Rectal smooth muscle tissue (tissue), 1 donor: ENCODE results near the gene PPHLN1.
"Not testable (repeated sequence)": the region's sequence is repeated elsewhere in the genome, so short reads cannot be mapped to it uniquely, and the experiment has no call there.

ENCODE experiments used
- H3K27ac ChIP-seq: one replicate; pipeline ENCODE4 v1.7.0; 2013; ENCODE audit warnings: low read depth, low read length, inconsistent platforms
- H3K27me3 ChIP-seq: one replicate; pipeline ENCODE4 v1.7.0; 2013; ENCODE audit warnings: low read length; ENCODE audit not compliant: control insufficient read depth, insufficient read depth
- H3K36me3 ChIP-seq: one replicate; pipeline ENCODE4 v1.7.0; 2013; ENCODE audit warnings: low read length; ENCODE audit not compliant: control insufficient read depth, insufficient read depth
- H3K4me1 ChIP-seq: one replicate; pipeline ENCODE4 v1.7.0; 2013; ENCODE audit warnings: low read length; ENCODE audit not compliant: control insufficient read depth, insufficient read depth
- H3K4me3 ChIP-seq: one replicate; pipeline ENCODE4 v1.7.0; 2013; ENCODE audit warnings: low read length
- H3K9ac ChIP-seq: one replicate; pipeline ENCODE4 v1.7.0; 2013; ENCODE audit warnings: low read length

PPHLN1 gene

DNA sequence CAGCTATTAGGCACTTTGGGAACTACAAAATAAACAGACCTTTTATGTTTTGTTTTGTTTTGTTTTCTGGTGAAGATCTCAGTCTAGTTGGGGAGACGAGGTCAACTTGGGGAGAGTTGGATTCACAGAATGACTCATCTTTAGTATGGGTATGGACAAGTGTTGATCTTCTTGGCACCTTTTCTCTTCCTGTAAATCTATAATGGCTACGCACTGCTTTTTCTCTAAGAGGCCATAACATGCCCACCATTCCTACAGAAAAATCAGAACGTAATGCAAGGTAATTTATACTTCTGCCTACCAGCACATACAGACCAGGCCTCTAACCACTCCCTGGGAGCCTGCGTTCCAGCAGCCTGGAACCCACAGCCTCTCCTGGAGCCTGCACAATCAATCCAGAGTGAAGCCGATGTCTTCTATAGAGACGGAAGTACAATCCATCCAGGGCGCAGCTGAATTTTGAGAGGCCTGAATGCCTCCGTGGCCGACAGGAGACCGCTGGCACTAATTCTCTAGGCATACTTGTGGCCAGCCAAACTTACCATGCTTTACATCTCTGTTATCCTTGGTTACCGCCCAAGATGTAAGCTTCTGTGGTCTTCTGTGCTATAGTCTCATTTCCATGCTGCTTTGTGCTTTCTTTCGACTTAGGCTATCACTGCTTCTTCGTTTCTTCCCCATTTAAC, 717 bp downstream of the PPHLN1 start:
- Histone ChIP-seq H3K9ac (no peak overlapping the region), H3K36me3 (no peaks in the 10 kb centered on the region), H3K4me1 (peaks cover 8% of the 10 kb centered on the region), H3K4me3 (peak overlapping the region; percentile 82), H3K27me3 (no peaks in the 10 kb centered on the region), H3K27ac (peak overlapping the region; percentile 88)

DNA sequence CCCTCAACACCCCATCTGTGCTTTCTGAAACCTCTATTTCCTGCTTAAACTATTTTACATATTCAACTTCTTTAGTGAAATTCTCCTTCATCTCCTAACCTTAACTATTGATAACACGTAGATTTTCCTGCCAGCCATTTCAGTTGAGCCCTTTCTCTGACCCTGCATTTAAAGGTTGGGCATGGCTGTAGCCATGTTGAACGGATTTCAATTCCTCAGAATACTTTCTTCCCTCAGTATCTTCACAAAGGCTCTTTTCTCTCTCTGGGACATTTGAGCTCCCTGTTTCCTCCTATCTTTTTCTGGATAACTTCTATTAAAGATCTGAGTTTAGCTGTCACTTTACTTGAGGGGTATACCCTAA, 1.2 kb downstream of the PPHLN1 start:
- Histone ChIP-seq H3K27ac (no peak overlapping the region), H3K4me1 (peaks cover 8% of the 10 kb centered on the region), H3K27me3 (no peaks in the 10 kb centered on the region), H3K4me3 (peak overlapping the region; percentile 82), H3K9ac (no peak overlapping the region), H3K36me3 (no peaks in the 10 kb centered on the region)

DNA sequence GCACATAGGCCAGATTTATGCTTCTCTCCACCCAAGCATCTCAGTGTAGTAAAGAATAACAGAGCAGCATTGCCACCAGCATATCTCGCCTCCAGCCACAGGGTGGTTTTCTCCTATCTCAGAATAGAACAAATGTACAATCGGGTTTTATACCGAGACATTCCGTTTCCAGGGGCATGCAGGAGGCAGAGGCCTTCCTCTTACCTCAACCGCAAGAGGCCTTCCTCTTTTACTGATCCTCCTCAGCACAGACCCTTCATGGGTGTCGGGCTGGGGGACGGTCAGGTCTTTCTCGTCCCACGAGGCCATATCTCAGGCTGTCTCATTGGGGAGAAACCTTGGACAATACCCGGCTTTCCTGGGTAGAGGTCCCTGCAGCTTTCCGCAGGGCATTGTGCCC, 4.1 kb downstream of the PPHLN1 start:
- not testable (repeated sequence) for H3K36me3 ChIP-seq, H3K27ac ChIP-seq, H3K27me3 ChIP-seq, H3K4me3 ChIP-seq, H3K4me1 ChIP-seq, H3K9ac ChIP-seq

- Histone ChIP-seq H3K36me3 (no peaks in the 10 kb centered on the region), H3K27ac (no peak overlapping the region), H3K9ac (no peak overlapping the region), H3K27me3 (no peaks in the 10 kb centered on the region), H3K4me1 (peaks cover 3% of the 10 kb centered on the region), H3K4me3 (no peak overlapping the region)
These were observed 6.6 kb downstream of the PPHLN1 start for GRCh38 chr12:42332301-42333285.

GRCh38 chr12:42336286-42336685, 10.3 kb downstream of the PPHLN1 start:
- Histone ChIP-seq H3K4me3 (no peak overlapping the region), H3K27ac (no peak overlapping the region), H3K27me3 (no peaks in the 10 kb centered on the region), H3K9ac (no peak overlapping the region), H3K36me3 (no peaks in the 10 kb centered on the region), H3K4me1 (no peaks in the 10 kb centered on the region)

GRCh38 chr12:42338280-42338679, 12.3 kb downstream of the PPHLN1 start:
- Histone ChIP-seq H3K36me3 (no peaks in the 10 kb centered on the region), H3K4me1 (no peaks in the 10 kb centered on the region)

GRCh38 chr12:42342028-42342427, 16.1 kb downstream of the PPHLN1 start:
- Histone ChIP-seq H3K9ac (no peak overlapping the region), H3K4me3 (no peak overlapping the region), H3K36me3 (no peaks in the 10 kb centered on the region), H3K27ac (no peak overlapping the region), H3K27me3 (no peaks in the 10 kb centered on the region), H3K4me1 (no peaks in the 10 kb centered on the region)

More at GRCh38 chr12:42338280-42338679, 12.3 kb downstream of the PPHLN1 start:
- Histone ChIP-seq H3K27ac (no peak overlapping the region), H3K27me3 (no peaks in the 10 kb centered on the region), H3K9ac (no peak overlapping the region), H3K4me3 (no peak overlapping the region)

DNA sequence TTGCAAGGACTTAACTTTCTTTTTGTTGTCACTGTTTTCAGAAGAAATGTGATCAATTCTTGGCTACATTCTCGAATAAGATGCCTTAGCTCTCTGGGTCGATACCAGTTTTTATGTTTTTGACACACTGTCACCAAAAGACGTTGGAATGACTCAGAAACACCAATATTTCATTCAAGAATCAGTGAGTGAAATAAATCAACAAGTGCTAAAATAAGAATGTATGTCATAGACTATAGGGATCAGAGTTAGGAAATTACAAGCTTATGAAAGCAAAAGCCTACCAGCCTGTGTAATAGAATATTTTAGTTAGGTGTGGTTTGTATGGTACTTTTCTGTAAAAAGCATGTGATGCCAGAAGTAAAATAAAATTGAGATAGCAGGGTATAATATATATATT, 17.8 kb downstream of the PPHLN1 start:
- H3K27me3 ChIP-seq = no peaks in the 10 kb centered on the region
- H3K4me3 ChIP-seq = no peak overlapping the region
- H3K27ac ChIP-seq = no peak overlapping the region
- H3K36me3 ChIP-seq = no peaks in the 10 kb centered on the region
- no peak overlapping the region for H3K9ac ChIP-seq
- H3K4me1 ChIP-seq = no peaks in the 10 kb centered on the region

GRCh38 chr12:42346403-42347002, 20.5 kb downstream of the PPHLN1 start:
- H3K4me1 ChIP-seq = no peaks in the 10 kb centered on the region
- H3K27me3 ChIP-seq = no peaks in the 10 kb centered on the region
- H3K4me3 ChIP-seq = no peak overlapping the region
- H3K9ac ChIP-seq = no peak overlapping the region
- H3K36me3 ChIP-seq = no peaks in the 10 kb centered on the region
- H3K27ac ChIP-seq = no peak overlapping the region

- H3K36me3 ChIP-seq, H3K27ac ChIP-seq, H3K9ac ChIP-seq, H3K4me3 ChIP-seq, H3K4me1 ChIP-seq, H3K27me3 ChIP-seq: not testable (repeated sequence)
These were observed 23.4 kb downstream of the PPHLN1 start for GRCh38 chr12:42349119-42350020.

GRCh38 chr12:42350021-42350407, 24.0 kb downstream of the PPHLN1 start:
- not testable (repeated sequence) for H3K27ac ChIP-seq, H3K4me3 ChIP-seq, H3K27me3 ChIP-seq, H3K4me1 ChIP-seq, H3K9ac ChIP-seq, H3K36me3 ChIP-seq

GRCh38 chr12:42356344-42356743, 30.4 kb downstream of the PPHLN1 start:
- no peak overlapping the region for H3K27ac ChIP-seq
- no peaks in the 10 kb centered on the region for H3K4me1 ChIP-seq
- H3K4me3 ChIP-seq = no peak overlapping the region
- no peaks in the 10 kb centered on the region for H3K27me3 ChIP-seq
- H3K36me3 ChIP-seq = peaks cover 4% of the 10 kb centered on the region
- H3K9ac ChIP-seq = no peak overlapping the region
